HEK293 (cell line): ENCODE measurements around the gene SPATA31E1.
"Not testable (repeated sequence)": the region's sequence is repeated elsewhere in the genome, so short reads cannot be mapped to it uniquely, and the experiment has no call there.

Experiments
- CTCF ChIA-PET: fragments of 350-600 bp; formaldehyde crosslinking; extraction: SDS; loops from one replicate; lab custom pipeline; 2021; ENCODE audit warnings: antibody characterized with exemption; lab: Yijun Ruan, JAX
- POLR2A ChIA-PET: fragments of 300-600 bp; formaldehyde crosslinking; extraction: SDS; loops from one replicate; lab custom pipeline; 2020; ENCODE audit warnings: antibody characterized with exemption, inconsistent platforms; lab: Yijun Ruan, JAX
- H3K27ac ChIP-seq: fragments of 200-500 bp; sonication (Bioruptor generic); 2 replicates; pipeline ENCODE4 v1.5.1; 2014; ENCODE audit warnings: low read depth, low read length, control low read depth, inconsistent platforms; ENCODE audit errors: extremely low read depth
- H3K36me3 ChIP-seq, 2 experiments: fragments of 200-500 bp in 1 of 2; sonication (Bioruptor generic) in 1 of 2; 1 replicate in 1 of 2; 2 replicates in 1 of 2; pipeline ENCODE4 v1.5.1; 2014 to 2017; ENCODE audit warnings: inconsistent platforms in 2 of 2, low read length in 2 of 2; ENCODE audit not compliant: control insufficient read depth in 2 of 2, insufficient read depth in 1 of 2
- H3K4me1 ChIP-seq: fragments of 200-500 bp; sonication (Bioruptor generic); 2 replicates; pipeline ENCODE4 v1.5.1; 2014; ENCODE audit warnings: mild to moderate bottlenecking, low read length, inconsistent platforms; ENCODE audit not compliant: control insufficient read depth, insufficient read depth
- H3K4me3 ChIP-seq: 2 replicates; pipeline ENCODE4 v1.5.1; 2011; ENCODE audit warnings: low read depth, mild to moderate bottlenecking, control low read depth, low read length, moderate library complexity
- H3K9me3 ChIP-seq: fragments of 200-500 bp; sonication (Bioruptor generic); 2 replicates; pipeline ENCODE4 v1.5.1; 2014; ENCODE audit warnings: low read depth, low read length, inconsistent platforms; ENCODE audit not compliant: control insufficient read depth, insufficient read depth
- WT1 ChIP-seq: fragments of 450-650 bp; formaldehyde crosslinking; IDR thresholded peaks from 2 replicates; pipeline ENCODE4 v1.5.1; 2016; ENCODE audit warnings: missing biosample characterization, missing genetic modification characterization
- ZNF138 ChIP-seq: fragments of 450-650 bp; formaldehyde crosslinking; IDR thresholded peaks from 2 replicates; pipeline ENCODE4 v1.5.1; 2016; ENCODE audit warnings: missing biosample characterization, missing genetic modification characterization, borderline replicate concordance
- ZNF621 ChIP-seq: fragments of 450-650 bp; formaldehyde crosslinking; IDR thresholded peaks from 2 replicates; pipeline ENCODE4 v1.5.1; 2017; ENCODE audit warnings: missing biosample characterization, missing genetic modification characterization

SPATA31E1 gene

DNA sequence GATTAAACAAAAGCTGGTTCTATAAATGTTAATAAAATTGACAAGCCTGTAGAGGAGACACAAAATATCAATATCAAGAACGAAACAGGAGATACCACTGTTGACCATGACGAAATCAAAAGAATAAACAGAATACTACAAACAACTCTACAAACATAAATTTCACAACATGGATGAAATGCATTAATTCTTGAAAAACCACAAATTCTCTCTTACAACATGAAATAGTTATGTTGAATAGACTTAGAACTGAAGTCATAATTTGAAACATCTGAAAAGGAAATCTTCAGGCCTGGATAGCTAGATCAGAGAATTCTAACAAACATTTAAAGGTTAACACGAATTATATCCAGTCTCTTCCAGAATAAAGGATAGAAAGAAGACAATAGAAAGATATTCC, 28.1 kb downstream of the SPATA31E1 start (continued):
- no peak for TF ChIP-seq ZNF621 (tag by site-specific recombination)
- no peak for TF ChIP-seq ZNF138 (tag by site-specific recombination)
- TF ChIP-seq WT1 (tag by site-specific recombination): no peak

DNA sequence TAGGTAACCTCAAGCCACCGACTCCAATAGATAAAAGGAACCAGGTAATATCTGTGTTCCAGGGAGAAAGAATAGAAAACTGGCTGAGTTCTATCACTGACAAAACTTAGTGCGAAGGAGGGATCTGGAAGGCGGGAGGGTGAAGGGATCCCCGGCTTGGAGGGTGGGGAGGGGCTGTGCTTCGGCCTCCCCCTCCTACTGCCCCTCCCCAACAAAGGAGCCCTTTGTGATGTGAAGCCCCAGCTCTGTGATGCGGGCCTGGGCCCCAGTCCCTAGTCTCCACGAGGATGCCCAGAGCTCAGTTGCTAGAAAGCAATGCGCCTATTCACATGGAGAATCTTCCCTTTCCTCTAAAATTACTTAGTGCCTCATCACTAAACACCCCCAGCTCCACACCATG, 35.0 kb downstream of the SPATA31E1 start, which contains the start of gene SPATA31C1:
TSS of gene SPATA31C1 (plus strand) at position 301 of the 400 bp plus-strand sequence.
- H3K36me3 ChIP-seq, H3K9me3 ChIP-seq, CTCF ChIA-PET, H3K4me1 ChIP-seq, POLR2A ChIA-PET, H3K4me3 ChIP-seq, H3K27ac ChIP-seq: not testable (repeated sequence)

GRCh38 chr9:87919013-87919412, 36.3 kb downstream of the SPATA31E1 start:
- H3K36me3 ChIP-seq, H3K4me1 ChIP-seq, H3K27ac ChIP-seq, H3K9me3 ChIP-seq, POLR2A ChIA-PET, H3K4me3 ChIP-seq: not testable (repeated sequence)
- CTCF ChIA-PET: interaction anchor here (0.6 kb wide), 1 partner anchor 1164 kb away, joined by 3 read pairs; no protein-coding TSS in a partner anchor

DNA sequence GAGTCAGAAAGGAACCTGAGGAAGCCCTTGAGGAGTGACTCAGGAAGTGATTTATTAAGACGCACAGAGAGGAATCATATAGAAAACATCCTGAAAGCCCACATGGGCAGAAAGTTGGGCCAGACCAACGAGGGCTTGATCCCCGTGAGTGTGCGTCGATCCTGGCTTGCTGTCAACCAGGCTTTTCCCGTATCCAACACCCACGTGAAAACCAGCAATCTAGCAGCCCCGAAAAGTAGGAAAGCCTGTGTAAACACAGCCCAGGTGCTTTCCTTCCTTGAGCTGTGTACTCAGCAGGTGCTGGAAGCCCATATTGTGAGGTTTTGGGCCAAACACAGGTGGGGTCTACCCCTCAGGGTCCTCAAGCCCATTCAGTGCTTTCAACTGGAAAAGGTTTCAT, 38.9 kb downstream of the SPATA31E1 start:
- POLR2A ChIA-PET, H3K9me3 ChIP-seq, H3K4me1 ChIP-seq, H3K27ac ChIP-seq, H3K4me3 ChIP-seq, H3K36me3 ChIP-seq, CTCF ChIA-PET: not testable (repeated sequence)

GRCh38 chr9:87923012-87923411, 40.3 kb downstream of the SPATA31E1 start:
- H3K4me1 ChIP-seq, POLR2A ChIA-PET, H3K9me3 ChIP-seq, CTCF ChIA-PET, H3K4me3 ChIP-seq, H3K27ac ChIP-seq, H3K36me3 ChIP-seq: not testable (repeated sequence)

DNA sequence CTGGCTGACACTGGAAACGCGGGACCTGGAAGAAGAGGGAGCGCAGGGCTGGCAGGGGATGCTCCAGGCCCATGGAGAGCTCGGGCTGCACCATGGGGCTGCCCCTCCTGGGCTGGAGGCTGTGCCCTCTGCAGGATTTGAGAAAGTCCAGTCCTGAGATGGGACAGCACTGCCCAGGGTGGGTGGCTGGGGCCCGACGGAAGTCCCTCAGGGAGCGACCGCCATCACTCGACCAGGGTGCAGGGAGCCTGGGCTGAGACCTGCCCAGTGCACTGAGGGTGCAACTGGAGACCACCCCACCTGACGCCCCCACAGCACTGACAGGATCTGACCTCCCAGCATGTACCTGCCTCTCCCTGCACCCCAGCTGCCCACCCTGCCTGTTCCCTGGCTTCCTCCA, 42.2 kb downstream of the SPATA31E1 start:
- POLR2A ChIA-PET, H3K4me3 ChIP-seq, H3K9me3 ChIP-seq, CTCF ChIA-PET, H3K27ac ChIP-seq, H3K36me3 ChIP-seq, H3K4me1 ChIP-seq: not testable (repeated sequence)

DNA sequence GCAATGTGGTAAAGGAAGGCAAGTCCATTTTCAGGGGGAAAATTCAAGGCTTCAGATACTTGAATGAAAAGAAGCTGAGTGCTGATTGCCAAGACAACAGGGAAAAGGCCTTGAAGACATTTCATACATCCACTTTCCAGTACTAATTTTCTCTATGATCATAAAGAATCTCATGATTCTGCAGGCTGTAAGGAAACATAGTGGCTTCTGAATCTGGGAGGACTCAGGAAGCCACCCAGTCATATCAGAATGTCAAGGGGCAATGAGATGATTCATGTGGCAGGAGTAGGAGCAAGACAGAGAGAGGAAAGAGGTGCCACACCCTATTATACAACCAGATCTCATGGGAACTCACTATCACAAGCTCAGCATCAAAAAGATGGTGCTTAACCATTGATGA, 46.5 kb downstream of the SPATA31E1 start:
- H3K27ac ChIP-seq, H3K4me1 ChIP-seq, CTCF ChIA-PET, H3K4me3 ChIP-seq, H3K9me3 ChIP-seq, POLR2A ChIA-PET, H3K36me3 ChIP-seq: not testable (repeated sequence)

- H3K9me3 ChIP-seq, H3K36me3 ChIP-seq, H3K4me3 ChIP-seq, H3K4me1 ChIP-seq, POLR2A ChIA-PET, CTCF ChIA-PET, H3K27ac ChIP-seq: not testable (repeated sequence)
Observed at GRCh38 chr9:87934444-87934843, 51.8 kb downstream of the SPATA31E1 start.

DNA sequence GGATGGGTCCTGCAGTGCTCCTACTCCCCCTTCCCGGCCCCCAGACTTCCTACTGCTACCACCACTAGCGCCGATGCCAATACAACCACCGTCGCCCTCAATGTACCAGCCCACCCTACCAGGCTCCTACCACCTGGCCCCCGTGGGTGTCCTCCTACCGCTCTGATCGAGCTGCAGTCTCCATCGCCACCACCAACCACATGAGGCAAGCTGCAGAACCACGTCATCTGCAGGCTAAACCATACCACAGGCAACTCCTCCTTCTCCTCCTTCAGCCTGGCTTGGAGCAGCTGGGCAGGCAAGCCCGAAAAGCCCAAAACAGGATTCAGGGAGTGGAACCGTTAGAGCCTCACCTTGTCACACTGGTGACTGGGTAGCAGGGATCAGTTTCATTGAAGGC, 54.7 kb downstream of the SPATA31E1 start:
- POLR2A ChIA-PET, H3K36me3 ChIP-seq, H3K4me1 ChIP-seq, H3K9me3 ChIP-seq, H3K27ac ChIP-seq, CTCF ChIA-PET, H3K4me3 ChIP-seq: not testable (repeated sequence)

DNA sequence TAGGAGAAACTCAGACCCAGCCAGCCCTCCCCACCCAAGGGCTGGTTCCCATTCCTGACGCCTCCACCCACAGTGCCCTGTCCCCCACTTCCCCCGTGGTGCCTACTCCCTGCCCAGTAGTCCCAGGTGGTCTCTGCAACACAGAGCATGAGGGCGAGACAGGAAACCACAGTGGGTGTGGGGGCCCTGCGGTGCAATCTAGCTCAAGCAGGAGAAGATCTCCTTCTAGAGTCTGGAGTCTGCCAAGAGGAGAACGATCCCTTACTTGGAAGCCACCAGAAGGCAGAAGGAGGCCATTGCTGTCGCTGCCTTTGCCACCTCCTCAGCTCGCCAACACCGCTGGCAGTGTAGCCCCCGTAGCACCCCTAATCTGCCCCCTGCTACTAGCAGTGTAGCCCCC, 55.2 kb downstream of the SPATA31E1 start:
- POLR2A ChIA-PET, CTCF ChIA-PET: not testable (repeated sequence)

DNA sequence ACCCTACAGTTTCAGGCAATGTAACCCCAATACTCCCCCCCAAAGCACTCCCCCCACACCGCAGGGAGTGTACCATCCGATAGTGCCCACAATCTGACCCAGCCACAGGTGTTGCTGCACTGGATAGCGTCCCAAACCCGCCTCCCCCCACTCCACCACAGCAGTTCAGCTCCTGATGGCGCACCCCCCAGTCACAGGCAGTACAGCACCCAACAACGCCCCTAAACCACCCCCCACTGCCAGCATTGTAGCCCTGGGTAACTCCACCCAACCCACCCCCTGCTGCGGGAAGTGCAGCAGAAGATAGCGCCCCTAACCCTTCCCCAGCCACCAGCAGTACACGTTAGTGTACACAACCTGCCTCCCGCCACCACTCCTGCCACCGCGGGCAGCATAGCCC, 55.7 kb downstream of the SPATA31E1 start:
- H3K4me1 ChIP-seq, CTCF ChIA-PET, POLR2A ChIA-PET, H3K27ac ChIP-seq, H3K36me3 ChIP-seq, H3K9me3 ChIP-seq, H3K4me3 ChIP-seq: not testable (repeated sequence)

More for the DNA sequence above, 55.2 kb downstream of the SPATA31E1 start:
- H3K4me3 ChIP-seq, H3K4me1 ChIP-seq, H3K36me3 ChIP-seq, H3K27ac ChIP-seq, H3K9me3 ChIP-seq: not testable (repeated sequence)
